BJ (cell line): Measurements from ENCODE around the gene DLG5. TPM values are rescaled to one million over a fixed set of nuclear protein-coding genes. Genes with fewer than 3 reads are reported as not detected.

ENCODE experiments used
- CTCF ChIA-PET: fragments of 350-600 bp; formaldehyde crosslinking; extraction: SDS; loops from one replicate; lab custom pipeline; 2021; ENCODE audit warnings: antibody characterized with exemption, inconsistent platforms; lab: Yijun Ruan, JAX
- POLR2A ChIA-PET: fragments of 300-600 bp; sonication (Branson Sonifier 250); formaldehyde crosslinking; extraction: SDS; loops from one replicate; lab custom pipeline; 2021; ENCODE audit warnings: antibody characterized with exemption; lab: Charles Lee
- DNase-seq: peaks from one replicate; pipeline ENCODE4 v3.0.0-alpha.2; 2011; ENCODE audit warnings: low read depth
- H3K27me3 ChIP-seq: 2 replicates; pipeline ENCODE4 v1.6.0; 2011; ENCODE audit warnings: low read length; ENCODE audit not compliant: control insufficient read depth, insufficient read depth
- H3K36me3 ChIP-seq: 2 replicates; pipeline ENCODE4 v1.5.1; 2011; ENCODE audit warnings: low read length; ENCODE audit not compliant: control insufficient read depth, insufficient read depth
- H3K4me3 ChIP-seq: 2 replicates; pipeline ENCODE4 v1.5.1; 2011; ENCODE audit warnings: low read depth, mild to moderate bottlenecking, control low read depth, low read length
- polyA plus RNA-seq: library from polyadenylated mRNA; depleted of rRNA; stranded (reverse); fragments of >200 nt; gene quantifications from 2 replicates; pipeline ENCODE4 v1.2.3, GENCODE V29; 2011
- TF ChIP-seq, protein P1 (sequence below): IDR thresholded peaks from 2 replicates; pipeline ENCODE4 v1.5.1; 2011; ENCODE audit warnings: low read depth, mild to moderate bottlenecking, control low read depth, inconsistent platforms, low read length, moderate library complexity; ENCODE audit not compliant: insufficient read depth

The DLG5 gene
- polyA plus RNA-seq, 1 experiment: 21.9 TPM

DNA sequence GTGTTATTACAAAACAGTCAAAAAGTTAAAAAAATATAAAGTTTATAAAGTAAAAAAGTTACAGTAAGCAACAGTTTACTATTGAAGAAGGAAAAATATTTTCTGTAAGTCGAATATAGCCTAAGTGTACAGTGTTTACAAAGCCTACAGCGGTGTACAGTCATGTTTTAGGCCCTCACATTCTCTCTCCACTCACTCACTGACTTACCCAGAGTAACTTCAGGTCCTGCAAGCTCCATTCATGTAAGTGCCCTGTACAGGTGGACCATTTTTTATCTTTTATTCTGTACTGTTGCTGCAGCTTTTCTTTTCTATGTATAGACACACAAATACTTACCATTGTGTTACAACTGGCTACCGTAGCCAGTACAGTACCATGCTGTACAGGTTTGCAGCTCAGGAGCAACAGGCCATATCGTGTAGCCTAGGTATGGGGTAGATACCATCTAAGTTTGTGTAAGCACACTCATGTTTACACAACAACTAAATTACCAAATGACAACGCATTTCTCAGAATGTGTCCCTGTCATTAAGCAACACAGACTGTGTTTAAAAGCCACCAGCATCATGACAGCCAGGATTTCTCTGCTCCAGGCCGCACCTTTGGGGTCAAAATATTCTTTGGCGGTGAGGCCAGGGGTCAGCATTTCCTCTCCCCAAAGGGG, 67.2 kb downstream of the DLG5 start:
- no peak for DNase-seq

DNA sequence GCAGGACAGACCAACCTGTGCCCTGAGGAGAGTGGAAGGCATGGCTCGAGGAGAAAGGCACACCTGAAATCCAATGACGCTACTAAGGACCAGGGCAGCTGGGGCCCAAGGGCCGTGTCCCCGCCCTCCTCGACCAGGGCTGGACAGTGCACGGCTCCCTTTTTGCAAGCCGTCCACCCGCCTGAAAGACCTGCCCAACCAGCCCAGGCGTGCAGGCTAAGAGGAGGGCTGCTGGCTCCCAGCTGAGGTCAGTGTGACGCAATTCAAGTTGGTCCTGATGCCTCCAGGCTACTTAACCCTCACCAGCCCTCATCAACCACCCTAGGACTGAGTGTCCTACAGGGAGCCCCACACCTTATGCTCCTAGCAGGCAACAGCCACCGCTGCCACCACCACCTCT, 69.3 kb downstream of the DLG5 start:
- ChIA-PET CTCF (interaction anchor here (1.0 kb wide), 1 partner anchor 10 kb away, joined by 4 read pairs; no protein-coding TSS in a partner anchor), POLR2A (no interaction called here)
- Histone ChIP-seq H3K27me3 (no peaks in the 10 kb centered on the region), H3K36me3 (peaks cover 19% of the 10 kb centered on the region), H3K4me3 (no peak overlapping the region)
- TF ChIP-seq, protein P1, sequence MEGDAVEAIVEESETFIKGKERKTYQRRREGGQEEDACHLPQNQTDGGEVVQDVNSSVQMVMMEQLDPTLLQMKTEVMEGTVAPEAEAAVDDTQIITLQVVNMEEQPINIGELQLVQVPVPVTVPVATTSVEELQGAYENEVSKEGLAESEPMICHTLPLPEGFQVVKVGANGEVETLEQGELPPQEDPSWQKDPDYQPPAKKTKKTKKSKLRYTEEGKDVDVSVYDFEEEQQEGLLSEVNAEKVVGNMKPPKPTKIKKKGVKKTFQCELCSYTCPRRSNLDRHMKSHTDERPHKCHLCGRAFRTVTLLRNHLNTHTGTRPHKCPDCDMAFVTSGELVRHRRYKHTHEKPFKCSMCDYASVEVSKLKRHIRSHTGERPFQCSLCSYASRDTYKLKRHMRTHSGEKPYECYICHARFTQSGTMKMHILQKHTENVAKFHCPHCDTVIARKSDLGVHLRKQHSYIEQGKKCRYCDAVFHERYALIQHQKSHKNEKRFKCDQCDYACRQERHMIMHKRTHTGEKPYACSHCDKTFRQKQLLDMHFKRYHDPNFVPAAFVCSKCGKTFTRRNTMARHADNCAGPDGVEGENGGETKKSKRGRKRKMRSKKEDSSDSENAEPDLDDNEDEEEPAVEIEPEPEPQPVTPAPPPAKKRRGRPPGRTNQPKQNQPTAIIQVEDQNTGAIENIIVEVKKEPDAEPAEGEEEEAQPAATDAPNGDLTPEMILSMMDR: no peak
- DNase-seq: no peak

More for the DNA sequence above, 67.2 kb downstream of the DLG5 start:
- Histone ChIP-seq H3K36me3 (peaks cover 11% of the 10 kb centered on the region), H3K27me3 (no peaks in the 10 kb centered on the region), H3K4me3 (no peak overlapping the region)
- CTCF ChIA-PET: interaction anchor here (0.7 to 1.4 kb wide), 3 partner anchors 10 to 115 kb away, joined by 3 to 9 read pairs (median 3); no protein-coding TSS in a partner anchor
- TF ChIP-seq, protein P1: no peak
- POLR2A ChIA-PET: no interaction called here

DNA sequence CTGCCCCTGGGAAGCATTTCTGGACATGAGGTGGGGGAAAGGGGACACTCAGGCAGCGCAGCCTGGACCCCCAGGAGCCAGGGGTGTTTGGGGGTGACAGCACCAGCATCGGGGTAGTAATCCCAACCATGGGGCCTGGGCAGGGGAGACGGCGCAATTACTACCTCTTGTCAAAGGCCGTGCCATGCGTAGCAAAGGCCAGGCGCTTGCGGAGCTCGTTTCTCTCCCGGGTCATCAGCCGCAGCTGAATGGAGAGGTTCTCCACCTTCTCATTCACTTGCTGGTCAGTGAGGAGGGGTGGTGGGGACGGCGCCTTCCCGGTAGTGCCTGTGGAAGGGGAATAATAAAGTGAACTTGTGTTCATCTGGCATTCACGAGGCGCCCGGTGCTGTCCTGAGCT, 70.0 kb downstream of the DLG5 start:
- ChIA-PET CTCF (interaction anchor here (0.9 kb wide), 1 partner anchor 35 kb away, joined by 3 read pairs; no protein-coding TSS in a partner anchor), POLR2A (no interaction called here)
- Histone ChIP-seq H3K4me3 (no peak overlapping the region), H3K36me3 (peaks cover 17% of the 10 kb centered on the region), H3K27me3 (no peaks in the 10 kb centered on the region)
- DNase-seq: no peak
- TF ChIP-seq, protein P1: no peak

DNA sequence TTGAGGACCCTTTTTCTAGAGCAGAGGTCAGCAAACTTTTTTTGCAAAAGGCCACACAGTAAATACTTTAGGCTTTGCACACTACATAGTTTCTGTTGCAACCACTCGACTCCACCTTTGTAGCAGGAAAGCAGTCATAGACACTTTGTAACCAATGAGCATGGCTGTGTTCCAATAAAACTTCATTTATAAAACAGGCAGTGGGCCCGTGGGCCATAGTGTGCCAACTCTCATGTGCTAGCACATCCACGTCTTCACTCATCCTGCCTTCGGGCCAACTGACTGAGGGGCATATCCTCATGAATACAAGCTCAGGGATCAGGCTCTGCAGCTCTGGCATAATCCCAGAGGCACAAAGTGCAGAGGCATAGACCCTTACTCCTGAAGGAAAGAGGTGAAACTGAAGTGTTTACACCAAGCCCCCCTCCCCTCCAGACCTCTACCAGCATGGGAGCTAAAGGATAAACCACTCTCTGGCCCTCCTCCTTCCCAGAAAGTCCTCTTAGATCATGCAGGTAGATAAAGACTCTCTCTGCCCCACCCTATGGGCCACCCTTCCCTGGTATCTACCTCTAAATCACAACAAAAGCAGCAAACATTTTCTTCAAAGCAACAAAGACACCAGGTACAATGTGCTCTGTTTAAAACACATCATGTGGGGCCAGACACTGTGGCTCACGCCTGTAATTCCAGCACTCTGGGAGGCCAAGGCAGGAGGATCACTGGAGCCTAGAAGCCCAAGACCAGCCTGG, 71.0 kb downstream of the DLG5 start:
- POLR2A ChIA-PET: no interaction called here
- CTCF ChIA-PET: interaction anchor here (1.2 kb wide), 1 partner anchor 9 kb away, joined by 4 read pairs; no protein-coding TSS in a partner anchor
- Histone ChIP-seq H3K36me3 (peaks cover 21% of the 10 kb centered on the region), H3K27me3 (no peaks in the 10 kb centered on the region), H3K4me3 (no peak overlapping the region)
- TF ChIP-seq, protein P1: no peak
- DNase-seq: no peak

DNA sequence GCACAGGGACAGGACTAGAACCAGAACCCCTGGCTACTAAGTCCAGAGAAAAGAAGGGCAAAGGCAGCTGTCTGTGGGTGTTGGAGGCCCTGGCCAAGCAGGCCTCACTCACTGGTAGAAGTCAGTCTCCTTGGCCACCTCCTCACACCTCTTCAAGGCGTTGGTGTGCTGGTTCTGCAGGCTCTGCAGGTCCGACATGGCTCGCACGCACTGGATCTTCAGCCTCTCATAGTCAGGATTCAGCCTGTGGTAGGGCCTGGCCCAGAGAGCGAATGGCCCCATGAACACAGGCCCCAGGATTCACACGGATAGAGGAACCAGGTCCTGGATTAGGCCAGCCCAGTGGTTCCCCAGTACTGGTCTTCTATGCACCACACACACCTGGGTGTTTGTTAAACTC, 72.4 kb downstream of the DLG5 start:
- POLR2A ChIA-PET: no interaction called here
- no peak for DNase-seq
- CTCF ChIA-PET: interaction anchor here (0.7 kb wide), 1 partner anchor 16 kb away, joined by 3 read pairs; no protein-coding TSS in a partner anchor

More for the DNA sequence above, 72.4 kb downstream of the DLG5 start:
- H3K4me3 ChIP-seq: no peak overlapping the region
- TF ChIP-seq, protein P1: no peak
- peaks cover 20% of the 10 kb centered on the region for H3K36me3 ChIP-seq
- no peaks in the 10 kb centered on the region for H3K27me3 ChIP-seq
